ENCODE data around the gene PDF.
A peak's percentile ranks its signal among the peaks of the same experiment; 100 is the strongest.
"Not testable (repeated sequence)": the region's sequence is repeated elsewhere in the genome, so short reads cannot be mapped to it uniquely, and the experiment has no call there.

Gene PDF

DNA sequence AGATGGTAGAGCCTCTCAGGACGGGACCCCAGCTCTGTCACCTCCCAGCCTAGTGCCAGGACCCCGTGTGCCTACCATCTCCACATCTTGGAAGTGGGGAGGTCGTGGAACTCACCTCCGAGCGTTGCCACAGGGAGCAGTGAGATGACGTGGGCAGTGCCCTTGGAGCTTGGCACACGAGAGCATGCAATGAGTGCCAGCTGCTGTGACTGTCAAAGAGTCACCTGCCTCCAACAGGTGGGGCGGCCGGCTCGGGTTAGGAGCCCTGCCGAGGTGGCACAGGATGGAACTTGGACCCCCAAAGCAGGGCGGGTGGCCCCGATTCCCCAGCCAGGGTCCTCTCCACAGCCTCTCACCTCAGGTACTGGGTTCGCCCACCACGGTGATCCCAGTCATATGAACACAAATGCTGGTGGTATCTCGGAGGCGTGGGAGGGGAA is 13.8 kb downstream of the PDF start:
- DNase-seq (ENCODE audit: low spot score) = no peak

DNA sequence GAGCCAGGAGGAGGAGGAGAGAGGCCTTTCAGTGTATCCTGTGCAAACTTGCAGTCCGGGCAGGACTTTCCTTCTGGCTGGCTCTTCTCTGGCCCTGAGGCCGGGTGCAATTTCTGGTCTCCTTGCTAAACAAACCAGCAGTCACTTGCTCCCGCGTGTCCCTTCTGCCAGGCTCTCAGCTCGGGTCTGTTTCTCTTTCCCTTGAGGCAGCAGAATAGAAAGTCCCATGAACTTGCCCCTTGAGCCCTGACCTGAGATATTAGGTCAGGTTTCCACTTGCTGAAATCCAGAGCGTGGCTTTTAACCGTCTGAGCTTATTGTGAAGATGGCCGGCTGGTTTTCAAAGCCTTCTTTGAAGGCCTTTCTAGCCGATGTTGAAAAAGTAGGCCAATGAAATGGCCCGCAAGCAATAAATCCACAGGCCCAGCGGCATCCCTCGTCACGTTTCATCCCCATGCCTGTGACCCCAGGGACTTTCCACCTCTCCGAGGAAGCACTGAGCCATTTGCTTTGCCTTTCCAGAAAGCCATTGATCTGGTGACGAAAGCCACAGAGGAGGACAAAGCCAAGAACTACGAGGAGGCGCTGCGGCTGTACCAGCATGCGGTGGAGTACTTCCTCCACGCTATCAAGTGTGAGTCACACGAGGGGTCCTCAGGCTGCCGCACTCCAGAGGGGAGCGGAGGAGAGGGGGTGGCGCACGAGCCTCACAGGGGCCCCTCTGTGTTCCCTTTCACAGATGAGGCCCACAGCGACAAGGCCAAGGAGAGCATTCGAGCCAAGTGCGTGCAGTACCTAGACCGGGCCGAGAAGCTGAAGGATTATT is 14.7 kb downstream of the PDF start:
- DNase-seq (ENCODE audit: low spot score) = no peak

DNA sequence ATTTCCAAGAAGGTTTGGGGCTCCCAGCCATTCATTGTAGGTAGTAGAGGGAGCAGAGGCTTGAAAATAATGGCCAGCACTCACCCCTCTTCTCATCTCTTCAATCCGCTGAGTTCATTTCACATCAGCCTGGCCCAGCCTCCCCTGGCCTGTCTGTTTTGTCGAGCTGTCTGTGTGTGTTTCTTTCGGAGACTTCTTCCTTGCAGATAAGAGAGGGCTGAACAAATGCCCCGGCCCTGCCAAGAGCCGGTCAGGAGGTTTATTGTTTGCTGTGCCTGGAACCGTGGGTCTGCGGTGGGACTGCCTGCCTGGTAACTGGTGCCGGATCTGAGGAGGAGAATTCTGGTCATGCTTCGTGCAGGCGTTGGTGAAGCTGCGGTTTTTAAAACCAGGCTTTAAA is 15.9 kb downstream of the PDF start:
- DNase-seq (ENCODE audit: low spot score) = no peak

DNA sequence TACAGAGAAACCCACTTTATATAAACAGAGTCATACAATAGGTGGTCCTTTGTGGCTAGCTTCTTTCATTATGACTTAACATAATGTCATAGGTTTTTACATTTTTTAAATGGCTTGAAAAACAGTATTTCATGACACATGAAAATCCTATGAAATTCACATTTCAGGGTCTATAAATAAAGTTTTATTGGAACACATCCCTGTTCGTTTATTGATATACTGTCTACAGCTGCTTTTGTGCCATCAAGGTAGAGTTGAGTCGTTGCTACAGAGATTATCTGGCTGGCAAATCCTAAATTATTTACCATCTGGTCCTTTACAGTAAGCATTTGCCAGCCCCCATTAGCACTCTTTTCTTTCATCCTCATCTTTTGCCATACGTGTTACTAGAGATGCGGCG is 16.9 kb downstream of the PDF start:
- DNase-seq (ENCODE audit: low spot score) = no peak

DNA sequence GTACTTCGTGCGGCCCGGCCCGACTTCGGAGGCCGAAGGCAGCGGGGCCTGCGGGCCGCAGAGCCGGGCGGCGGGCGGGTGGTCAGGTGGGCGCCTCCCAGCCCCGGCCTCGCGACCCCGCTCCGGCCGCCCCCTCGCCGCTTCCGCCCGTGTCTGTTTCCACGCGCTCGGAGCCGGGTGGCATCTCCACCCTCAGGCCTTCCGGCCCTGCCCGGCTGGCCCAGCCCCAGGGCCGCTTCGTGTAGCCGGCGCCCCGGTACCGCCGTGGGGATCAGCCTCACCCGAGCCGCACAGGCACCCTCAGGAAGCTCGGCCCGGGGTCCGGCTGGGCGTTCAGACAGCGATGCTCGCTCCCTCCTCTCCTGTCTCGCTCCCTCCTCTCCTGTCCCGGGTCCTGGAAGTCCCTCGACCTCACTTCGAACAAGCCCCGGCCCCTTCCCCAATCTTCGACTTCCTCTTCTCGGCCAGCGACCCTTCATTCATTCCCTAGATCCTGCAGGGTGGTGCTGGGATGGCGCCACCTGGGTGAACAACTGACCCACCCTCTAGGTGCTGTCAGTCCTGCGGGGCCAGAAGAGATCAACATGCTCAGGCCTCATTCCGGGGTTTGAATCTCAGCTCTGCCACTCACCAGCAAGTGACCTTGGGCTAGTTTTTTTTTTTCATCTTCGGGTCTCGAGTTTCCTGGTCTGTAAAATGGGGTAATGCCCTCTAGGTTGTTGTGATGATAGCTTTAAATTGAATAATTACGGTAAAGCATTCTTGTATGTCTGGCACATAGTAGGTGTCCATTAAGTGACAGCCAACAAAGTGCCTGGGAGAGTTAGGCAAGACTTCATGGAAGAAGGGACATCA is 18.6 kb downstream of the PDF start:
- peak; percentile 69 for DNase-seq (ENCODE audit: low spot score)

DNA sequence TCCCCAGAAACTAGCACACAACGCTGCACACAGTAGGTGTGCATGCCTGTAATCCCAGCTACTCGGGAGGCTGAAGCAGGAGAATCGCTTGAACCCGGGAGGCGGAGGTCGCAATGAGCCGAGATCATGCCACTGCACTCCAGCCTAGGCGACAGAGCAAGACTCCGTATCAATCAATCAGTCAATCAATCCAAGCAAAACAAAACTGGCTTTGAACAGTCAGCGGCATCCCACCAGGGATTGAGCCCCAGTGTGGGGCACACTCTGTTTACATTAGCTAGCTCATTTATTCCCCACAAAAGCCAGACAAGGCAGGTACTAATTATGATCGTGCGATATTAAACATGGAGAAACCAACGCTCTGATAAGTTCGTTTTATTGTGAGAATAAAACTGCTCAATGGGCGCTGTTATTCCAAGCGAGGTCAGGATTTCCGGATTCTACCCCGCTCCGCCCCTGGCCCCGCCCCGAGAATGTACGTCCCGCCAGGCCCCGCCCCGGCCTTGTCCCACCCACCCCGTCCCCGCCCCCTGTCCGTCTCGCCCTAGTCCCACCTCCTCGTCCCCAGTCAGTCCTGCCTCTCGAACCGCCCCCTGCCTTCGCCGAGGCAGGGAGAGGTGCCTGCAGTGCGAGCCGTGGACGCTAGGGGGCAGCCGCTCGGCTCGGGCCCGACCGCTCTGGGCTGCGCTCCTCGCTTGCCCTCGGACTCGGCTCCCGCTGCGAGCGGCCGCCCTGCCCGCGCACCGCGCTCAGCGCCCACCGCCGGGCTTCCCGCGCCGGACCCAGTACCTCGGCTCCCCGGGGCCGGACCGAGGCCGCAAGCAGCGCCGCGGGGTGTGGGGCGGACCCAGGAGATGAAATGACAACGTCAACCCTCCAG is 19.5 kb downstream of the PDF start, which contains the start of gene VPS4A:
Gene VPS4A (plus strand): TSS at position 698 of the 880 bp plus-strand sequence. CDS start 162 bp downstream, at position 860.
- DNase-seq (ENCODE audit: low spot score) = peak; percentile 99

DNA sequence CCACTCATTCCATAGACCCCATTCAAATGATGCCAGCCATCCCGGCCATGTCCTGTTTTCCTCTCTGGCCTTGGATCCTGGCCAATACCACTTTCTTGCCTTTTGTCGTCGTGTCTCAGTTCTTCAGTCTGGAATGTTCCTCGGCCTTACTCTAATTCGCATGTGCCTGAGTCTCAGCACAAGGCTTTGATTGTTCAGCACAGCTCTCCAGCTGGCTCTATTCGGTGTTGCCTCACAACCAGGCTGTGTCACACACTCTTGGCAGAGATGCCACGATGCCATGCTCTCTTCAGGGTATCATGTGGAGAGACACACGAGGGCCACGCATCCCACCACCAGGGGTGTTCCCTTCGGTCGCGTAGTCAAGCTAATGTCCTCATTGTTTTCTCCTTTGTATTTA is 21.1 kb downstream of the PDF start:
- no peak for DNase-seq (ENCODE audit: low spot score)

DNA sequence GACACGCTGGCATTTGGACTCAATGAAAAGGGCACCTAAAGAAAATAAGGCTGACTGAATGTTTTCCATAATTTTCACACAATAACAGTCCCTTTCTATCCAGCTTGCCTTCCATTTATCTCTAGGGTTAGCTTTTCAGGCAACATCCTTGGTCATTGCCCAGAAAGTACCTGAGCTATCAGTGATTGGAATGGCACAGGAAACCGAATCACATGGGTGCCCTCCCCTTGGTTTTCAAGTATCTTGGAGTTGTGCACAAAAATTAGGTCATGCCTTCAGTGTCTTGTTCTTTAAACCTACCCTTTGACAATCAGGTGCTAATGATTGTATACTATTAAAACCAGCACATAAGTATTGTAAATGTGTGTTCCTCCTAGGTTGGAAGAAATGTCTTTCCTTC is 22.5 kb downstream of the PDF start:
- no peak for DNase-seq (ENCODE audit: low spot score)

DNA sequence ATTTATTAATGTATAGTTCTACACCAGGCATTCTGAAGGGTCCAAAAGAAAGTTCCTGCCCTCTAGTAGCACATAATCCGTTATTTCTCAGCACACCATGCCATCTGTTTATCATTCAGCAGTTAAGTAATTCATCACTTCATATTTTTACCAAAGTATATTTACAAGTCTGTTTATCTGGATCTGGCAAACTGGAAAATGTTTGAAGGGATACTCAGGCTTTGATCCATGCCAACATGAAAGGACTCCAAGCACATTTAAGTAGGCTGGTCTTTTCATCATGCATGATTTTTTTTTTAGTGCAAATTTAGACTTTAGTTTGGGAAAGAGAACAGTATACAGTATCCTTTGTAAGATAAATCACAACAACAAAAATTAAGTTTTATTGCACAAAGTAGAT is 23.3 kb downstream of the PDF start:
- no peak for DNase-seq (ENCODE audit: low spot score)

DNA sequence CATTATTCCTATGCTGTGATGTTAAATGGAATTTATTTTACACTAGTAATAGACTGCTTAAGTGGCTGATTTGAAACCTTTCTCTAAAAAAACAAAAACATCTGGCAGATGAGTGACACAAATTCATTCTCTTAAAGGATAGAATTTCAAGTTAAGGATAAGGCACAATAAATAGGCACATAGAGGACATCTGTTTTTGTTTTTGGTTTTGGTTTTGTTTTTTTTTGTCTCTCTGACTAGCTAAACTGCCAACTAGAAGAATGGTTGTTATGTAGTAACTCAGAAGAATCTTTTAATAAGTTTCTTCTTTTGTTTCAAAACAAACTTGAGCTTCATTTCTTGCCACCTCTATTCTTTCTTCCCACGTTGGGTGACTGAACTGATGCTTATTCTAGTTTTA is 24.4 kb downstream of the PDF start:
- peak; percentile 10 for DNase-seq (ENCODE audit: low spot score)

DNA sequence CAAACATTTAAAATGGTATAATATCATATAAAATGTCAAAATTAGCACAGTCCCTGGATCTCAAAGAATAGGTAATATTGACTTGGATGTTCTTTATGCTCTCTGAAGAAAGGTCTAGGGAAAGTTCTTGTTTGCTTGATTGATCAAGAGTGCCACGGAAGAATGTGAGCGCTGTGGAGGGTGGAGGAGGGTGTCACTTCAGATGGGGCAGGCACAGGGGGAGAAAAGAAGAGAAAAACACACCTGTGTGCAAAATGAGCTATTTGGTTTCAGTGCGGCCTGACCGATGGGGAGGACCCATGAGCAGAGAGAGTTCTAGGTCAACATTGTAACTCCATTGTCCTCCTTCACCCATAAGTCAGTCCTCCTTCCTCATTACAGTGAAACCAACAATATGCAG is 28.1 kb downstream of the PDF start:
- no peak for DNase-seq (ENCODE audit: low spot score)

DNA sequence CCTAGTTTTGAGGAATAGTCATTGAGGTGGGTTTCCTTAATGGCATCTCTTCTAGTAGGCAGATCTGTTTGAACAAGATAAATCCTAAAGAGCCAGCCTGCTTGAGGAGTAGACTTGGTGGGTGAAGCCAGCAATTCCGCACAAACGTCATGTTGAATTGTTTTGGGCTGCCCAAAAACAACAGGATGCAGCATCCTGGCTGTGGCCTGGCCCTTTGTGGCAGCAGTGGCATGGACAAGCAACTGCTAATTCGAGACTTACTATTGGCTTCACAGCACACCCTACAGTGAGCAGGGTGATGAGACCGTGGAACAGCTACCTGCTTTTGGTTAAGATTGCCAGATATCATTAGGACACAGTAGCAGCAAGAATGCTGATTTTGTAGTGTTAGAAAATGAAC is 28.5 kb downstream of the PDF start:
- DNase-seq (ENCODE audit: low spot score) = no peak

DNA sequence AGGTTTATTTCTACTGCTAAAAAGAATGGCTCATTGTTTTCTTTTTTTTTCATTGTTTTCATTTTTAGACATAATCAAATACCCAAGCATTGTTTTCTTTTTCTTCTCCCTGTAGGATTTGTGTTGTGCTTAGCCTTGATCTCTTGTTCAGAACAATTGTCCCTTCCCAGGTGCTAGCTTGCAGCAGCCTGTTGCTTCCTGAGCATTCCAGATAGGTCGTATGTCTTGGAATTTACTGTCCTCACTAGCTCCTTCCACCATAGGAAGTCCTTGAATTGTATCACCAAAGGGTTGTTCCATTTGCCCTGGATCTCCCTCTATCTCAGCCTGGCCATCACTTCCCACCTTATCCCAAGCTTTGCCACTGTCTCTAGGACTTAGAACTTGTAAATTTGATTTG is 29.2 kb downstream of the PDF start:
- no peak for DNase-seq (ENCODE audit: low spot score)

DNA sequence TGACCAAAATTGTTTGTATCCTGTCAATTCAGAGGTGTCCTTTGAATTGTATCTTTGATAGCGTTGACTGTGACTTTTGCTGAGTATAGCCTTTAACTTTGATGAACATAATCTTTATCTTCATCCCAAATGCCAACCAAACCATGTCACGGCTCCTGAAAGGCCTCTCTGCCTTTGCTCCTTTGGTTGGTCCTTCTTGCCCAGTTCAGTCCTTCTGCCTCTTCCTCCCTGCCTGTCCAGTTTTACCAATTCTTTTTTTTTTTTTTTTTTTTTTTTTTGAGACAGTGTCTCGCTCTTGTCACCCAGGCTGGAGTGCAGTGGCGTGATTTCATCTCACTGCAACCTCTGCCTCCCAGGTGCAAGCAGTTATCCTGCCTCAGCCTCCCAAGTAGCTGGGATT is 32.1 kb downstream of the PDF start:
- no peak for DNase-seq (ENCODE audit: low spot score)

DNA sequence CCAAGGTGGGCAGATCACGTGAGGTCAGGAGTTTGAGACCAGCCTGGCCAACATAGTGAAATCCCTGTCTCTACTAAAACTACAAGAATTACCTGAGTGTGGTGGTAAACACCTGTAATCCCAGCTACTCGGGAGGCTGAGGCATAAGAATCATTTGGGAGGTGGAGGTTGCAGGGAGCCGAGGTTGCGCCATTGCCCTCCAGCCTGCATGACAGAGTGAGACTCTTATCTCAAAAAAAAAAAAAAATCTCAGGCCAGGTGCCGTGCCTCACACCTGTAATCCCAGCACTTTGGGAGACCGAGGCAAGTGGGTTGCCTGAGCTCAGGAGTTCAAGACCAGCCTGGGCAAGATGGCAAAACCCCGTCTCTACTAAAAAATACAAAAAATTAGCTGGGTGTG is 33.6 kb downstream of the PDF start:
- not testable (repeated sequence) for DNase-seq (ENCODE audit: low spot score)

DNA sequence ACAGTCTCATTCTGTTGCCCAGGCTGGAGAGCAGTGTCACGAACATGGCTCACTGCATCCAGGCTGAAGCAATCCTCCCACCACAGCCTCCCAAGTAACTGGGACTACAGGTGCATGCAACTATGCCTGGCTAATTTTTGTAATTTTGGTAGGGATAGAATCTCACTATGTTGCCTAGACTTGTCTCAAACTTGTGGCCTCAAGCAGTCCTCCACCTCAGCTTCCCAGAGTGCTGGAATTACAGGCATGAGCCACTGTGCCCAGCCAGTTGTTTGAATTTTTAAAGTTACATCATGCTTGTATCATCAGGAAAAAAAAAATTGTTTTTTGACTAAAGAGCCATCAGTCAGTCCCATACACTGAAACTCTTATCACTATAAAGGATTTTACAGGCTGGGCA is 36.3 kb downstream of the PDF start:
- no peak for DNase-seq (ENCODE audit: low spot score)

DNA sequence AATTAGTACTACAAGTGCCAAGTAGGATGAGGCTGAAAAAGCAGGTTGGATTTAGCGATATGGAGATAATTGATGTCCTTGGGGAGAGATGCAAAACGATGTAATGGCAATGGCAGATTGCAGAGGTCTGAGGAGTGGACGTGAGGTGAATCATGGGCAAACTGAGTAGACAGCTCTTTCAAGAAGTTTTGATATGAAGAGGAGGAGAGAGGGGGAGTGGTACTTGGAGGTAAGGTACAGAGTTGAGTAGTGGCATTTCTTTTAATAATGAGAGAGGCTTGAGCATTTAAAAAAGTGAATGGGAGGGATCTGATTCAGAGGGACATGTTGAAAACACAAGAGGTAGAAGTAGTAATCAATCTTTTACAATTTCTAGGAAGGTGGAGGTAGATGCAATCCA is 37.0 kb downstream of the PDF start:
- no peak for DNase-seq (ENCODE audit: low spot score)

DNA sequence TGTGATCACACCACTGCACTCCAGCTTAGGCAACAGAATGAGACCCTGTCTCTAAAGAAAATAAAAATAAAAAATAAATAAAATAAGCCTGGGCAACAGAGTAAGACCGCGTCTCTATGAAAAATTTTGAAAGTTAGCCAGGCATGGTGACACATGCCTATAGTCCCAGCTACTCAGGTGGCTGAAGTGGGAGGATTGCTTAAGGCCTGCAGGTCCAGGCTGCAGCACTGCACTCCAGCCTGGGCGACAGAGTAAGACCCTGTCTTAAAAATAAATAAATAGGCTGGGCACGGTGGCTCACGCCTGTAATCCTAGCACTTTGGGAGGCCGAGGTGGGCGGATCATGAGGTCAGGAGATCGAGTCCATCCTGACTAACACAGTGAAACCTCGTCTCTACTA is 38.7 kb downstream of the PDF start:
- not testable (repeated sequence) for DNase-seq (ENCODE audit: low spot score)

DNA sequence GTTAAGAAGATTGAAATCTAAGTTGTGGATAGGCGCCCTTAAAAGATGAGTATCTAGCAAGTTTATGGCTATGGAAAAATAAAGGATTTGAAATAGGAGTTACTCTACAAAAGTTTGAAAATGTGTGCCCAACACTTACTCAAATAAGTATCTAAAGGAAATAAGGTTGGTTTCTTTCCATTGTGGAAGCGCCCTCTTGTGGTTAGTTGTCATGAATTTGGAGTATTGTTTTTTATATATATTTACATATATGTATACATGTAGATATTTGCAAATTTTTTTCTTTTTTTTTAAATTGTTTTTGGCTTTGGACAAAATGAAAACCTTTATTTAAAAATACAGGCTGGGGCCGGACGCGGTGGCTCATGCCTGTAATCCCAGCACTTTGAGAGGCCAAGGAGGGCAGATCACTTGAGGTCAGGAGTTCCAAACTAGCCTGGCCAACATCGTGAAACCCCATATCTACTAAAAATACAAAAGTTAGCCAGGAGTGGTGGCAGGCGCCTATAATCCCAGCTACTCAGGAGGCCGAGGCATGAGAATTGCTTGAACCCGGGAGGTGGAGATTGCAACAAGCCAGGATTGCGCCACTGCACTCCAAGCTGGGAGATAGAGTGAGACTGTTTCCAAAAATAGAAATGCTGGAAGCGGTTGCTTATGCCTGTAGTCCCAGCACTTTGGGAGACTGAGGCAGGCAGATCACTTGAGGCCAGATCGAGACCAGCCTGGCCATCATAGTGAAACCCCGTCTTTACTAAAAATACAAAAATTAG is 43.3 kb downstream of the PDF start:
- DNase-seq (ENCODE audit: low spot score) = peak; percentile 32

DNA sequence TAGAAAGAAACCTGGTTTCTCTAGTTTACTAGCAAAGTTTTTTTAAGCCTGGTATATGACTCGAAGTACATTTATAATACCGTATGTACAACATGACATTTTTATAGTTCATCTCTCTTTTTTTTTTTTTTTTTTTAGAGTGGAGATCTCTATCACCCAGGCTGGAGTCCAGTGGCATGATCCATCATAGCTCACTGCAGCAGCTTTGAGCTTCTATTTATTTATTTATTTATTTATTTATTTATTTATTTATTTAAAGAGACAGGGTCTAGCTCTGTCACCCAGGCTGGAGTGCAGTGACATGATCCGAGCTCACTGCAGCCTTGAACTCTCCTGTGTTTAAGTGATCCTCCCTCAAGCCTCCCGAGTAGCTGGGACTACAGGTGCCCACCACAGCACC is 45.1 kb downstream of the PDF start:
- DNase-seq (ENCODE audit: low spot score) = no peak

DNA sequence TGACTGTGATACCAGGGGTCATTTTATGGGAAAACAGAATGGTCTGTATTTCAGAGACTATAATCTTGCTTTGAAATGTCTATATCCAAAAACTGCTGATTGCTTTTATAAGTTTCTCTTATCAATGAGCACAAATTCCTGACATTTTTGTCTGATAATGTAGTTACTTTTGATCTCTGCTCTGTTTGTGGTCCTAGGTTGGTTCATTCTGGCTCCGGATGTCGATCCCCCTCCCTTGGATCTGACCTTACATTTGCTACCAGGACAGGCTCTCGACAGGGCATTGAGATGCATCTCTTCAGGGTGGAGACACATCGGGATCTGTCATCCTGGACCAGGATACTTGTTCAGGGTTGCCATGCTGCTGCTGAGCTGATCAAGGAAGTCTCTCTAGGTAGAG is 46.5 kb downstream of the PDF start:
- no peak for DNase-seq (ENCODE audit: low spot score)

Measured in AG20443 (cell line).